ENCODE data around the gene LTF. TPM values are rescaled to one million over a fixed set of nuclear protein-coding genes. Genes with fewer than 3 reads are reported as not detected.

Gene LTF
- total and polyA plus RNA-seq, 10 of the 15 experiments (the other 5 are each of a cell fraction or from before 2014, with no cell fraction given), result 0.03 to 0.31 TPM; not detected in 8

DNA sequence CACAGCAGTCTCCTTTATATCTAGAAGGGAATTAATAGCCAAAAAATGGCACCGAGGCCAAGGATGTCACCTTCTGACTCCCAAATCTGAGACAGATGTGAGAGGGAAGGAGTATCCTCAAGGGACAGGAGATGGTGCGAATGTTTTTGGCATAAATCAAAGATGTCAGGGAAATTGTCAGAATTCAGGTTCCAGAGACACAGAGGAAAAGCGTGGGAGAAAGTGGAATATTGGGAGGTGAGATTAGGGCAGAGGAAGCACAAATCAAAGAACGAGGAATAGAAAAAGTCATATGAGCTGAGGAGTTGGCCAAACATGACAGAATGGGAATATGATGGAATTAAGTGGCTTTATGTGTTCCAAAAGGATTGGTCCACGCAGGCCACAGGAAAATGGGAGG is 63.9 kb downstream of the LTF start:
- no peak overlapping the region for H3K4me2 ChIP-seq (ENCODE audit: control insufficient read depth, insufficient read depth)
- ChIA-PET CTCF (interaction anchor here (1.1 to 1.3 kb wide), 2 partner anchors 23 to 138 kb away, joined by 3 read pairs; no protein-coding TSS in a partner anchor), POLR2A (no interaction called here), SMC1A (ENCODE audit: uncharacterized antibody, unreplicated experiment) (interaction anchor here (0.6 to 1.2 kb wide), 2 partner anchors 20 to 84 kb away, joined by 3 read pairs; no protein-coding TSS in a partner anchor), RAD21 (ENCODE audit: unreplicated experiment) (no interaction called here)
- in situ Hi-C loops (cut with MboI) (no loop called here), intact Hi-C loops (cut with micrococcal nuclease; ENCODE audit: unreplicated experiment) (no loop called here)
- 51% methylated on average over 5 of the region's 5 CpGs for WGBS (ENCODE audit: insufficient coverage, insufficient replicate concordance, low lambda C conversion rate, missing lambda C conversion rate)
- no TSS peak for BruUV-seq (replicated peaks)
- no peak overlapping the region for H2AFZ ChIP-seq (ENCODE audit: control insufficient read depth, low read depth, low read length)
- DNase-seq (ENCODE audit: low read depth, low spot score) (no peak), ATAC-seq (no peak), FAIRE-seq (no peak)
- H3K9ac ChIP-seq (ENCODE audit: control insufficient read depth, insufficient read depth, low read length), result no peak overlapping the region
- H3K9me3 ChIP-seq (replicated peaks; ENCODE audit: control insufficient read depth, insufficient read depth, low read length), result no peaks in the 10 kb centered on the region; the same call in 1 of the 3 replicates
- H3K27me3 ChIP-seq (replicated peaks in 1 of 2; ENCODE audit: control insufficient read depth in 2 of 2, insufficient read depth in 2 of 2, low read length in 1 of 2), result no peaks in the 10 kb centered on the region
- H3K4me3 ChIP-seq, result no peak overlapping the region
- no peaks in the 10 kb centered on the region for H3K79me2 ChIP-seq (ENCODE audit: control insufficient read depth, insufficient read depth, low read length)
- H3K36me3 ChIP-seq (ENCODE audit: control insufficient read depth in 2 of 2, insufficient read depth in 2 of 2, low read length in 1 of 2), result no peaks in the 10 kb centered on the region
- no peak overlapping the region for H3K27ac ChIP-seq (ENCODE audit: control insufficient read depth, insufficient read depth)
- peaks cover 9% of the 10 kb centered on the region for H3K4me1 ChIP-seq (ENCODE audit: control insufficient read depth, insufficient read depth, low read length)
- no peaks in the 10 kb centered on the region for H4K20me1 ChIP-seq (ENCODE audit: control insufficient read depth, insufficient read depth)
- TF ChIP-seq RELB (IDR thresholded peaks at IDR 0.05; ENCODE audit: low read depth), result no peak
- TF ChIP-seq ETV6 (conservative IDR thresholded peaks at IDR 0.05 in 1 of 2, IDR thresholded peaks at IDR 0.05 in 1 of 2; ENCODE audit: borderline replicate concordance in 1 of 2, low read depth in 1 of 2), result no peak
- TF ChIP-seq GABPA (IDR thresholded peaks at IDR 0.05; ENCODE audit: low read depth), result no peak
- no peak for TF ChIP-seq NFYB (IDR thresholded peaks at IDR 0.05; ENCODE audit: insufficient read depth, low read depth, low read length)

Data from GM12878 (cell line).